Activated effector memory CD4-positive, alpha-beta T cell treated with anti-CD3 and anti-CD28 coated beads, Interleukin-2, amount 50 U/mL, for 16 hours (primary cell): ENCODE data around the gene HP.
"Not testable (repeated sequence)": the region's sequence is repeated elsewhere in the genome, so short reads cannot be mapped to it uniquely, and the experiment has no call there.

Source experiments
- DNase-seq: peaks from one replicate; pipeline ENCODE4 v3.0.0-alpha.2; 2020

The HP gene, protein sequence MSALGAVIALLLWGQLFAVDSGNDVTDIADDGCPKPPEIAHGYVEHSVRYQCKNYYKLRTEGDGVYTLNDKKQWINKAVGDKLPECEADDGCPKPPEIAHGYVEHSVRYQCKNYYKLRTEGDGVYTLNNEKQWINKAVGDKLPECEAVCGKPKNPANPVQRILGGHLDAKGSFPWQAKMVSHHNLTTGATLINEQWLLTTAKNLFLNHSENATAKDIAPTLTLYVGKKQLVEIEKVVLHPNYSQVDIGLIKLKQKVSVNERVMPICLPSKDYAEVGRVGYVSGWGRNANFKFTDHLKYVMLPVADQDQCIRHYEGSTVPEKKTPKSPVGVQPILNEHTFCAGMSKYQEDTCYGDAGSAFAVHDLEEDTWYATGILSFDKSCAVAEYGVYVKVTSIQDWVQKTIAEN

DNA sequence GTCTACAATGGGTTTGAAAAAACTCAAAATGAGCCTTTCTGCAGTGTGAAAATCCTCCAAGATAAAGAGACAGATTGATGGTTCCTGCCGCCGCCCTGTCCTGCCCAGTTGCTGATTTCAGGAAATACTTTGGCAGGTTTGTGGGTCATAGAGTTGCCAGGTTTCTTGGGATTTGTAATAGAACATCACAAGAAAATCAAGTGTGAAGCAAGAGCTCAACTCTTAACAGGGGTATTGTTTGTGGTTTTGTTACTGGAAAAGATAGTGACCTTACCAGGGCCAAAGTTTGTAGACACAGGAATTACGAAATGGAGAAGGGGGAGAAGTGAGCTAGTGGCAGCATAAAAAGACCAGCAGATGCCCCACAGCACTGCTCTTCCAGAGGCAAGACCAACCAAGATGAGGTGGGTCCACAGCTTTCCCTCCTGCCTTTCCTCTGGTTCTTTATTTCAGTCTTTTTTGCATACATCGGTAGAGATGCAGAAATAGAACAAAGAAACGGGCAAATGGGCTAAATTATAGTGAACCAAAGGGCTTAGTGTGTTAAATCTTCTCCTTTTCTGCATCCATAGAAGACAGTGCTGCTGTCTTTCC is at the start of gene HP:
HP (plus strand) TSS at position 252 of the 594 bp plus-strand sequence; CDS start at position 400, 148 bp downstream.
- DNase-seq = not testable (repeated sequence)

DNA sequence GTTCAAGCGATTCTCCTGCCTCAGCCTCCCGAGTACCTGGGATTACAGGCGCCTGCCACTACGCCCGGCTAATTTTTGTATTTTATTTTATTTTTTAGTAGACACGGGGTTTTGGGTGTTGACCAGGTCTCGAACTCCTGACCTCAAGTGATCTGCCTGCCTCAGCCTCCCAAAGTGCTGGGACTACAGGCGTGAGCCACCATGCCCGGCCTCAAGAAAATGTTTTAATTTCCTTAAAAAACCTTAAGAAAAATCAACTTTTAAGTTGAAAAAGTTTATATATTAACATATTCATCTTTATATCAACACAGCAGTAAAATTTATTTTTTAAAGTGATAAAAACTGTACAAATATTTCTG is 46.3 kb upstream of the HP start:
- not testable (repeated sequence) for DNase-seq

DNA sequence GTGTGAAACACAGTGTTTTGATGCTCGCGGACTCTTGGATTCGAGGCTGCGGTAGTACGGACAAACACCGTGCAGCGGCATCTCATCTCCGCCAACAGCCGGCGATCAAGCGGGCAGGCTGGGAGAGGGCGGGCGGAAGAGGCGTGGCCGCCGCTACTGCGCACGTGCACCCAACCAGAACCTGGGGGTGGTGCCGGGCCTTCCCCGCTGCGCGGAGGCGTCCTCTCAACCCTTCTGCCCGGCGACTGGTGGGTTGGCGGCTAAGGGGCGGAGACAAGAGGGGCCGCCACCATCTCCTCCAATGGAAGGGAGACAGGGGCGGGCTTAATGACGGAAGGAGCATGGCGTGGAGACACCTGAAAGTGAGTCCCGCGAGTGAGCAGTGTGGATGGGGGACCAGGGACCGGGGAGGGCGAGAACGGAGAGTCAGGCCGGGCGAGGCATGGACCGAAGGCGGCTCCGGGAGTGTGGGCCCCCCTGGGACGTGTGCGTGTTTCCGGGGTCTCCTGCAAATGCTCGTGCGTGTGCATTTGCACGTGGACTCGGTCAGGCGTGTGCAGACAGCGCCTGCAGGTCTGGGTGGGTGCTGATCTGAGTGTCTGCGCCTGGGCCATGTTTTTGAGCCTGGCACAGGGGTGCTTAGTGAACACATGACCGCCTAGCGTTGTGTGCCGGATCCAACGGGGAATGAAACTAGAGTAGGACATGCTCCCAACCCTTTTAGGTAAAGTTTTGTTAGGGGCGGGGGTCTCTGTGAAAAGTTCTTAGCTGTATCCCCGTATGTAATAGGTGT is 45.7 kb upstream of the HP start, which contains the start of gene DHODH:
DHODH (plus strand) TSS at position 321 of the 793 bp plus-strand sequence; CDS start at position 342, 21 bp downstream.
- peak; percentile 100 for DNase-seq

DNA sequence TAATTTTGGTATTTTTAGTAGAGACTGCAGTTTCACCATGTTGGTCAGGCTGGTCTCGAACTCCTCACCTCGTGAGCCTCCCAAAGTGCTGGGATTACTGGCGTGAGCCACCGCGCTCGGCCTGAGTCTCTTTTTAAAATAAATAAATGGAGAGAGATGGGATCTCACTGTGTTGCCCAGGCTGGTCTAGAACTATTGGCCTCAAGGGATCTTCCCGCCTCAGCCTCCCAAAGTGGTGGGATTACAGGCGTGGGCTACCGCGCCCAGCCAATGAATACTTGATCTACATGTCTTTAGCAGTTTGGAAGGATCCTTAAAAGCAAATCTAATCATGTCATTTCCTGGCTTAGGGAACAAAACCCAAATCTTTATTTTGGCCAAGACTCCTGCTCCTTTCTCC is 44.5 kb upstream of the HP start:
- no peak for DNase-seq

DNA sequence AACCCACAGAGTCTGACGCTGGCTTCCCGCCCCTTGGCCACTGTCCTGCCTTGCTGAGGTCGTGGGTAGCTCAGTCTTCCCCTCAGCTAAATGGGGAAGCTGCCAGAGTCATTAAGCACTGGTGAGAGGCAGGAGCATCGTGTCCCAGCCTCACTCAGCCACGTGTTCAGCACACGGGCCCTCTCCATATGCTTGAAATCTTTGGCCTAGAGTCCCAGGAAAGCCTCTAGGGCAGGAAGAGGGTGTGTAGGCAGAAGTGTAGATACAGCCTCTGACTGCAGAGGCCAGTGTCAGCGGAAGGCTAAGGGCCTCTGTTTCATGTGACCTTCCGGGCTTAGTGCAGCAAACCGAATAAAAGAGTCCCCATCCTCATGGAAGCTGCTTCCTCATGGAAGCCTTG is 41.7 kb upstream of the HP start:
- DNase-seq = no peak

DNA sequence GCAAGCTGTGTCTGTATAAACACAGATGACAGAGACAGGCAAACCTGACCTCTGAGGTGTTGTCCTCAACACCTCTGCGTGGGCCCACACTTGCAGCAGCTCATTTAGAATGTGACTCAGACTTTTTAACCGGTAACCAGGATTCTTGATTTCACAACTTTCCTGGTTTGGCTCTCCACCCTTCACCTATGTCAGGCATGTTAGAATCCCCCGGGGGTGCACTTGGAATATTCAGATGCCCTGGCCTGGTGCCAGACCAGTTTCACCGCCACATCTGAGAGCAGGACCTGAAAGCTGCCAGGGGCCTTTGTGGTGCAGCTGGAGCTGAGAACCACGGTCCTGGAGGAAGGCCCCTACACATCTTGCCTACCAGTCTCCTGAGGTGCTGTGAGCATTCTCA is 40.9 kb upstream of the HP start:
- no peak for DNase-seq

DNA sequence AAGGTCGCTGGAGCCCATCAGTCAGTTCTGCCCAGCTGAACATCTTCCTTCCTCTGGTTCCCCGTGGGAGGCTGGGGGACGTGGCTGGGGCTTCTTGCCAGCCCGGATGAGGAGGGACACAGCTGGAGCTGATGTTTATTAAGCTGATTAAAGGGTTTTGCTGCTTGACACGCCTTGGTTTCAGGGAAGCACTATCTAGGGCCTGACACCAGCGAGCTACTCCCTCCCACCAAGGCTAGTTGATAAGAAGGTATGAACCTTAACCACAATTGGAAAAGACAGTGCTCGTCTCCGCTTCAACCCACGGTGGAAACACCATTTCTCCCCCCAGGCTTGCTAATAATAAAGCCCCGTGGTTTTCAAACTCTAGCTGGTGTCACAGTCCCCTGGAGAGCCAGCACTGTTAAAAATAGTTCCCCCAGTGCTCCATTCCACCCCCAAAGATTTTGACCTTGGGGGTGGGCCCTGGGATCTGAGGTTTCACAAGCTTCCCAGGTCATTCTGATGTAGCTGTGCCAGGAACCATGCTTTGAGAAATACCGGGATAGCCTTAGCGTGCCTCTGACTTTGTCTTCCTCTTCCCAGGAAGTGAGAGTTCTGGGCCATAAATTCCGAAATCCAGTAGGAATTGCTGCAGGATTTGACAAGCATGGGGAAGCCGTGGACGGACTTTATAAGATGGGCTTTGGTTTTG is 40.3 kb upstream of the HP start:
- DNase-seq = no peak

DNA sequence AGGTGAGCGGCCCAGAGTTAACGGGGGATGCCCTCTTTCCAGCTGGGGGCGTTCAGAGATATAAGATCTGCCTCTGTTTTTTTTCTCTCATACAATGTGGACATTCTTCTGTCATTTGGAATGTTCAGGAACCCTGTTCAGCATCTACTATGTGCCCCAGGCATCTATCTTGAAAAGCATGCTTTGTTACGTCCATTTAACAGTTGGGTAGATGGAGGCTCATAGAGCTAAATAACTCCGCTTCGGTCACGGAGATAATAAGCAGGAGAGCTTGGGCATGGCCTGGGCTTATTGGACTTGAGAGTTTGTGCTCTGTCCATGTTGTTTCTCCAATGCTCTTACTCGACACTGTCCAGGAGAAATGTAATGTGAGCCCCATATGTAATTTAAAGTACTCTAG is 39.6 kb upstream of the HP start:
- no peak for DNase-seq

DNA sequence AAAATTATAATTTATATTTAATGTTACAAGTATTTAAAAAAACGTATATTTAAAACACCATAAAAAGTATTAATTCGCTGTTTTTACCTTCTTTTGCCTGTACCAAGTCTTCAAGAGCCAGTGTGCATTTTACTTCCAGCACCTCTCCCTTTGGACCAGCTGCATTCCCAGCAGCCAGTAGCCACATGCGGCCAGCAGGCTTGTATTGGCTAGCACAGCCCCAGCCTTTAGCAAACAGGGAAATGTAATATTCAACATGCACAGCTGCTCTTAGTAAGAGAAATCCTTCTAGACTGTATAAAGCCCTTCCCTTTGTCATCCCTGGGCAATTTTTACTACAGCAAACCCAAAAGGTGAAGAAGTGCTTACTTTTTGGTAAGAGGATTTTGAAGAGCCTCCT is 39.2 kb upstream of the HP start:
- DNase-seq = no peak

DNA sequence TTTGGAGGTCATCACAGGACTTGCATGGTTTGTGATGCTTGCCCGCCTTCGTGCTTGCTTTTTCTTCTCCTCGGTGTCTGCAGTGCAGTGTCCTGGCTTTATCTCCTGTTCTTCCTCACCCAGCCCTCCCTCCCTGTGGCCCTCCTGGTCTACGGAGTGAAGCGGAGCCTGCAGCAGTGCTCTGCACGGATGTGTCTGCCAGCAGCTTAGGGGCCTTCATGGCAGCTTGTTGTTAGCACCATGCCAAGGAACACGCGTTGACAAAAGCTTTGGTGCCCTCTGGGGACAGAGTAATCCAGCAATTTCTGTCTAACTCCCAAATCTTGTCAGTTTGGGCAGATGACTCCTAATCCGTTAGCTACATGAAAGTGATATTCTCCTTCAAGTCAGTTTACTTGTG is 35.8 kb upstream of the HP start:
- DNase-seq = peak; percentile 31

DNA sequence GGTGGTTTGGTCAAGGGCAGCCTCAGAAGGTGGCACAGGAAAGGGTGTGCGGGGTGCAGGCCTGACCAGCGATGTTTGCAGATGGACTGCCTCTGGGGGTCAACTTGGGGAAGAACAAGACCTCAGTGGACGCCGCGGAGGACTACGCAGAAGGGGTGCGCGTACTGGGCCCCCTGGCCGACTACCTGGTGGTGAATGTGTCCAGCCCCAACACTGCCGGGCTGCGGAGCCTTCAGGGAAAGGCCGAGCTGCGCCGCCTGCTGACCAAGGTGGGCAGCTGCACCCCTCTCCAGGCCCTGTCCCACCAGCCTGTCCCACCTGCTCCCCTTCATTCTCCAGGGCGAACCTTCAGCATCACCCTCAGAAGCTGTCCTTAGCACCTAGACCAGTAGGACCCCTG is 33.3 kb upstream of the HP start:
- peak; percentile 53 for DNase-seq

DNA sequence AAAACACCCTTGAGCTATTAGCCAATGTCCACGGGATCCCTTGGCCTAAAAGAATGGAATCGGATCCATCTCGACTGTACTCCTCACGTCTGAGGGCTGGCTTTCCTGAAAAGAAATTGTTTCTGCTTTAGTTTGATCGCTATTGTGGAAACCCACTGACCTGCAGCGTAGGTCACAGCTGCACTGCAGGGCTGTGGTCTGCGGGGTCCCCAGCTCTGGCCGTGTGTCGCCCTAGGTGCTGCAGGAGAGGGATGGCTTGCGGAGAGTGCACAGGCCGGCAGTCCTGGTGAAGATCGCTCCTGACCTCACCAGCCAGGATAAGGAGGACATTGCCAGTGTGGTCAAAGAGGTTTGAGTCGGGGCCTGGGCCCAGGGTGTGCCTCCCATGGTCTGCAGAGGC is 32.2 kb upstream of the HP start:
- DNase-seq = no peak

DNA sequence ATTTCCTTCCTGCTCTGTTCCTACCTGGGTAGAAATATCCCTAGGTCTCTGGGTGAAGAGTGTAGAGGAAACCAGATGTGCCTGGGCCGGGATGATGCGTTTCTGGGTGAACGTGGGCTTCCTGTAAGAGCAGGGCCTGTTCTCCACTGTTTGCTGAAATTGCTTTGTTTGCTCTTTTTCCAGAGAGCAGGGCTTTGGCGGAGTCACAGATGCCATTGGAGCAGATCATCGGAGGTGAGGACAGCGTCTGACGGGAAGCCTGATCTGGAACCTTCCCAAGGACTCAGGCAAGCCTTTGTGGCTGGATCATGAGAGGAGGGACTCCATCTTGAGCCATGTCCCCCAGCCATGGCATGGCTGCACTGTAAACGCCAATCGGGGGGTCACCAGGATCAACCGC is 30.3 kb upstream of the HP start:
- no peak for DNase-seq

DNA sequence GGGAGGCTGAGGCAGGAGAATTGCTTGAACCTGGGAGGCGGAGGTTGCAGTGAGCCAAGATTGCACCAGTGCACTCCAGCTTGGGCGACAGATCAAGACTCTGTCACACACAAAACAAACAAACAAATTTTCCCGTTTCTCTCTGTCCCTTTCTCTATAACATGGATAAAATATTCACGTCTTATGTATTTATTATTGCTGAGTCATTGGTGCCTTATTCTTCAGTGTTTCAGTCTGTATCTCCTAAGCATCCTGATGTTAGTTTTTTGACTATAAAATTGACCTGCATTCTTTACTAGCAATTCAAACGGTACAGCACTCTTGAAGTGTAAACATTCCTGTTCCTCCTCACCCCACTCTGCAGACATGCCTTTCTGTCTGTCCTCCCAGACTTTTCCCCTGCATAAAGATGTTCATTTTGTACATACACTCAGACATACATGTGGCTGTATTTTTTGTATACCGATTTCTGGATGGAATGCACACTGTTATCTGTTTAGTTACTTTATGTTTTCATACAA is 29.4 kb upstream of the HP start:
- no peak for DNase-seq

DNA sequence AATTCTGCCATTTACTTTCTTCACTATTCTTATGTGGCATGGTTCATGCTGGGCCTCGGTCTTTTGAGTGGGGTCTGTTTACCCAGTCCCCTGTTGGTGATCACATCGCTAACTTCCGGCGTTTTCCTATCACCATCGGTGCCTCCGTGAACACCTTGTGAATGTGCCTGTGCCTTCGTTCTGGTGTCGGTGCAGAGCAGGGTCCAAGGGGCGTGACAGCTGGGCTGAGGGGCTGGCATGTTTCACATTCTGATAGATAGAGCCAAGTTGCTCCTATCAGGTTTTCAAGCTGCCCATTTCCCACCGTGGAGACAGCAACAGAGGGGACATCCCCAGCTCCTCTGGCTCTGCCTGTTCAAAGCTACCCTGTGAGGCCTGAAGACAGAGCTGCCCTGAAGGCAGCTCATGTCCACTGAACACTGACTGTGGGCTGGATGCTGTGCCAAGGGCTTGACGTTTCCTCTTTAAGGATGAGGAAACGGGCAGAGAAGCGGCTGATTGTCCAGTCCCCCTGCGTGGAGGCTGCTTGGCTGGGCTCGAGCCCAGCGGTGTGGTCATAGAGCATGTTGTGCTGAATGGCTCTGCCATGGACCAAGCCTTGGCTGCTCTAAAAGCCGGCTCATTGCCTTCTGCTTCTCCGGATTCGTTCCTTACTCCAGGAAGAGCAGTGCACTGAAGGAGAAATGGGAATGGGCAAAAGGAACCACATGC is 28.7 kb upstream of the HP start:
- no peak for DNase-seq

DNA sequence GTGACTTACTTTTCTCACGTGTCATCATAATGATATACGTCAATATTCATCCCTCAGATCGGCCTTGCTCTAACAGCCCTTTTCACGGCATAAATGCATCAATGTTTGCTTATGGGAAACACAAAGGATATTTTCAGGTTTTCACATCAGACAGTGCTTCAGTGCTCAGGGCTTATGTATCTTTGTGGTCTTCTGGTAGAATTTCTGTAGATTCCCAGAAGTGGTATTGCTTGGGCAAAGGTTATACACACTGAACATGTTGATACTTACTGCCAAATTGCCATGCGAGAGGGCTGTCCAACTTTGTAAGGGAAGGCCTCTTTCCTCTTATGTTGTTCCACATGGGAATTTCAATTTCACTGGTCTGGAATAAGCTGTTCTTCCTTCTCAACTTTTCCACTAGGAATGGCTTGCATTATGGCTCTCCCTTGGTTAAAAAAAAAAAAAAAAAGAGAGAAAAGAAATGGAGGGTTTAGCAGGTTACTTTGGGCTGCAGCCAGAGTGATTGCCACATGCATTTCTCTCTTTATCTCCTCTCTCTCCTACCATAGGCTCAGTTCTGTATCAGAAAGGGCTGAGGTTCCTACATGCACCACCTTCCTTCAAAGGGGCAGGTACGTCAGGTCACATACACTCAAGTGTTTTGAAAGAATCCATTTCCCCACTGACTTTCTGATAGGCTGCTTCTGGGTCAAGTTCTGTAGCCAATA is 26.5 kb upstream of the HP start:
- no peak for DNase-seq

DNA sequence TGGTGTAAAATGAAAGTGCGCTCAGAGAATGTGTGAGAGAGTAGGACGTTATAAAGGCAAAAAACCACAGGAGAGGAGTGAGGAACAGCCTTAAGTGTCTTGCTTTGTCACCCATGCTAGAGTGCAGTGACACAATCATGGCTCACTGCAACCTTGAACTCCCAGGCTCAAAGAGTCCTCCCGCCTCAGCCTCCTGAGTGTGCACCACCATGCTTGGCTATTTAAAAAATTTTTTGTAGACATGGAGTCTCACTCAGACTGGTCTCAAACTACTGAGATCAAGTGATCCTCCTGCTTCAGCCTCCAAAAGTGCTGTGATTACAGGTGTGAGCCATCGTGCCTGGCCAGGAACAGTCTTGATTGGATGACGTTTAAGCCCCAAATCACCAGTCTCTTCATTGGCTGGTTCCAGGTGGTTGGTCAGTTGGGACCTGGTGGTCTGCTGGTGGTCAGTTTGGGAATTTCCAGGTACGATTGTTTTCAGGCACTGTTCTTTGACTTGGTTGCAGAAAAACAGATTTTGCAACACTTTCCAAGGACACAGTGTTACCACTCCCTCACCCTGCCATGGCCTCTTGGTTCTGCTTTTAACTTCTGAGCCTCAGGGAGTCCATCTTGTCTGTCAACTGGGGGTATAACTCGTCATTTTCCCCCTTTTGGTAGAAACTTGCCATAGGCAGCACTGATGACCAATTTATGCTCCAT is 24.6 kb upstream of the HP start:
- no peak for DNase-seq

DNA sequence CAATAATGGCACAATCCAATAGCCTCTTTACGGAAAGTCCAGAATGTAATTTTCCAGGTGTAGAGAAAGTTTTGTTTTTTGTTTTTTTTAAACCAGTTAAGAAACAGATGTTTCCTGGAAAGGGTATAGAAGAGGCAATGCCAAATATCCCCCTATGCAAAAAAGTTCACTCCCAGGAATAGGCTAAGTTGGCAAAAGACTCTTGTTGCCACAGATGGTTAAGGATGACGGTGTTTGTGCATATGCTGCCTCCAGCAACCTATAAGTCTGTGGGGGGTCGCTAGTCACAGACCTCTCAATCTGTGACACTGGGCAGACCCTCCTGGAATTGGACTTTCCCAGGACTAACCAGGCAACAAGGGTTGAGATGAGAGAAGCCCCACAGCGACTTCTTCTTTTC is 20.9 kb upstream of the HP start:
- no peak for DNase-seq

DNA sequence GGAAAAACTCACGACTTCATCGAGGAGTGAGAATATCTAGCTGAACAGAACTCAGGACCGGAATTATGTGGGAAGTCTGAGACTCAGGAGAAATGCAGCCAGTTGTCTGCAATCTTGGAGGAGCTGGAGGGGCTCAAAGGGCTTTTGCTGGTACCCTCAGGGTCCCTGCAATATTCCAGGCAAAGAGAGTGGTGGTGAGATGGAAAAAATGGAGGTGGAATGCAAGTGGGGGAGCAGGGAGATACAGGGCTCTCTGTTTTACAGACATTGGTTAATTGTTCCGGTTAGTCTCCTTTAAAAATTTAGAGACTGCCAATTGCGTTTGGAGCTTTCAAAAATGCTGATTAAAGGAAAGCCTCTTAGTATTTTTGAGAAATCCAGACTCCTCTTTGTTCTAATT is 18.2 kb upstream of the HP start:
- DNase-seq = no peak

DNA sequence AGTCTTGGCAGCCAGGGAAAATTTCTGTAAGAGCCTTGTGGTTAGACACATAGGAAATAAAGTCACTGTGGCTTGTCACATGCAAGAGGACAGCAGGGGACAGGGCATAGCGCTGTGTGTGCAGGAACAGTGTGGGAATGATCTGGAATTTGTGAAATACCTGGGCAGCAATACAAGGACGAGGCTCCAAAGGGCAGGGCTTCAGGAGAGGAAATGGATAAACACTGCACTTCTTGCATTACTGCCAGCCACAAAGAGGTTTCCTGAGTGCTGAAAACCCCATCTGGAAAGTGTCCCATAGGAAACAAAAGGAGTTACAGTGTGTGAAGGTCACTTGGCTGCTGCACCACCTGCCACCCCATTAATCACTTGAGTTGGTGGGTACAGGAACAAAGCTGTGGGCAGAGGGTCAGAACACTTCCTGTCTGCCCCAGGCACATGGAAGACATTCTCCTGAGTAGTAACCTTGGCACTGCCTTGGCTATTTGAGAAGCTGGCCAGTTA is 12.1 kb upstream of the HP start:
- DNase-seq = no peak

DNA sequence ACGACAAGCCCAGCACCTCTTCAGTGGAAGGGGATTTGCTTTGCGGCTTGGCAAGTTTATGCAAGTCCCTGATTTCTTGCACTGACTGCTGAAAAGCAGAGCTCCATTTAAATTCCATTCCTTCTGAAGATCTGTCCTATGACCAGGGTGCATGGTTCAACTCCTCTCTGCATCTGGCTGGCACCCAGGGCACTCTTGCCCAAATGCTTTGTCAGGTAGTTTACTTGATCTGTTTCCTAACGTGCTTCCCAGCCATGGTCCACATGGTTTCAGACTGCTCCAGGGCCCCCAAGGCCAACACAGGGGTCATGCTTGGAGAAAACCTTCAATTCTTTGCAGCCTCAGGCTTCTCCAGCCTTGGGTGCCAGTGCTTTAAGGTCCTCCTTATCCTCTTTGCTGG is 11.2 kb upstream of the HP start:
- no peak for DNase-seq
